CD4-positive, alpha-beta T cell treated with Interleukin-4 for 1 hour (primary cell): ENCODE results near the gene ADAP2.
A peak's percentile ranks its signal among the peaks of the same experiment; 100 is the strongest.
"Not testable (repeated sequence)": the region's sequence is repeated elsewhere in the genome, so short reads cannot be mapped to it uniquely, and the experiment has no call there.

Experiments used
- DNase-seq, 2 donors: peaks; one replicate each; pipeline ENCODE4 v3.0.0-alpha.2; 2020 to 2022

The ADAP2 gene

GRCh38 chr17:30930495-30930894 is 8.8 kb downstream of the ADAP2 start:
- DNase-seq, result no peak

DNA sequence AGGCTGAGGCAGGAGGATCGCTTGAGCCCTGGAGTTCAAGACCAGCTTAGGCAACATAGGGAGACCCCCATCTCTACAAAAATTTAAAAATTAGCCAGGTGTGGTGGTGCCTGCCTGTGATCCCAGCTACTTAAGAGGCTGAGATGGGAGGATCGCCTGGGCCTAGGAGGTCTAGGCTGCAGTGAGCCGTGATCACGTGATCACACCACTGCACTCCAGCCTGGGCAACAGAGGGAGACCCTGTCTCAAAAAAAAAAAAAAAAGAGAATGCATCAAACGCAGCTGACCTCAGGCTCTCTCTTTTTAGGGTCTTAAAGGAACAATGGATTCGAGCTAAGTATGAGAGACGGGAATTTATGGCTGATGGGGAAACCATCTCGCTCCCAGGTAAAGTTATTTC is 9.8 kb downstream of the ADAP2 start:
- not testable (repeated sequence) for DNase-seq

DNA sequence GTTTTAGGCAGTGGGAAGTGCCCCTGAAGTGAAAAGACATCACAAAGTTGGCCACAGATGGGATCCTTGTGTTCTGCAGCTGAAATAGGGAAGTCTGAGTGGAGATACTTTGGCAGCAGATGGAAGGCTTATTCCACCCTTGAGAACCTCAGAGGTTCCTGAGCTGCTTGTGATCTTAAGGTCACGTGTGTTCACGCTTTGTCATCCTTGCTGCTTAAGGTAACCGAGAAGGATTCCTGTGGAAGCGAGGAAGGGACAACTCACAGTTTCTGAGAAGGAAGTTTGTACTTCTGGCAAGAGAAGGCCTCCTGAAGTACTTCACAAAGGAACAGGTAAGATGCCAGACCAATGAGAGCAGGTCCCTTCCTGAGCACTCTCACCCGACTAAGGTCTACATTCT is 12.2 kb downstream of the ADAP2 start:
- DNase-seq, result no peak

- DNase-seq, result peak in 1 of 2 donors; percentile 10
These were observed 17.4 kb downstream of the ADAP2 start for GRCh38 chr17:30939051-30939689.

GRCh38 chr17:30942308-30943079 is 20.7 kb downstream of the ADAP2 start:
- DNase-seq, result no peak

GRCh38 chr17:30947796-30948195 is 26.1 kb downstream of the ADAP2 start:
- DNase-seq, result no peak

GRCh38 chr17:30950189-30950588 is 28.4 kb downstream of the ADAP2 start:
- no peak for DNase-seq

- peak in 1 of 2 donors; percentile 31 for DNase-seq
These were observed 29.1 kb downstream of the ADAP2 start for GRCh38 chr17:30950669-30951399.

- peak in 1 of 2 donors; percentile 37 for DNase-seq
These were observed 31.1 kb downstream of the ADAP2 start for GRCh38 chr17:30952638-30953393.

- DNase-seq, result peak in 1 of 2 donors; percentile 14
These were observed 32.5 kb downstream of the ADAP2 start for GRCh38 chr17:30954046-30954830.

- DNase-seq, result no peak
These were observed 35.1 kb downstream of the ADAP2 start for GRCh38 chr17:30956764-30957374.

DNA sequence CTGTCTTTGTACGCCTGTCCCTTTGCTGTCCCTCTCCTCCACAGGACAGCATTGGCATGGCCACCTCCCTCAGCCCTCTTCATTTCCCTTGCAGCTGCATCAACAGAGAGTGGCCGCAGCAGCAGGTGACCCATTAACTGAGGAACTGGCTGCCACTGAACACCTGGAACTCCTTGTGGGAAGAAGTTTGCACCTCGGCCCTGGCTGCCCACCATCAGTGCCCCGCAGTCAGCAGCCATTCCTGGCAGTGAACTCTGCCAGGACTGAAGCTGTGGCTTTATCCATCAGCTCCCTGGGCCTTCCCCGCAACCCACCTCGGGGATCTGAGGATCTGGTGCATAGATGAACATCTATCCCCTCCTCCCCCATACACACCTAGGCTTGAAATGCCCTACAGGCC is 36.0 kb downstream of the ADAP2 start:
- DNase-seq, result no peak

GRCh38 chr17:30958187-30958586 is 36.4 kb downstream of the ADAP2 start:
- DNase-seq, result peak in 1 of 2 donors; percentile 50

DNA sequence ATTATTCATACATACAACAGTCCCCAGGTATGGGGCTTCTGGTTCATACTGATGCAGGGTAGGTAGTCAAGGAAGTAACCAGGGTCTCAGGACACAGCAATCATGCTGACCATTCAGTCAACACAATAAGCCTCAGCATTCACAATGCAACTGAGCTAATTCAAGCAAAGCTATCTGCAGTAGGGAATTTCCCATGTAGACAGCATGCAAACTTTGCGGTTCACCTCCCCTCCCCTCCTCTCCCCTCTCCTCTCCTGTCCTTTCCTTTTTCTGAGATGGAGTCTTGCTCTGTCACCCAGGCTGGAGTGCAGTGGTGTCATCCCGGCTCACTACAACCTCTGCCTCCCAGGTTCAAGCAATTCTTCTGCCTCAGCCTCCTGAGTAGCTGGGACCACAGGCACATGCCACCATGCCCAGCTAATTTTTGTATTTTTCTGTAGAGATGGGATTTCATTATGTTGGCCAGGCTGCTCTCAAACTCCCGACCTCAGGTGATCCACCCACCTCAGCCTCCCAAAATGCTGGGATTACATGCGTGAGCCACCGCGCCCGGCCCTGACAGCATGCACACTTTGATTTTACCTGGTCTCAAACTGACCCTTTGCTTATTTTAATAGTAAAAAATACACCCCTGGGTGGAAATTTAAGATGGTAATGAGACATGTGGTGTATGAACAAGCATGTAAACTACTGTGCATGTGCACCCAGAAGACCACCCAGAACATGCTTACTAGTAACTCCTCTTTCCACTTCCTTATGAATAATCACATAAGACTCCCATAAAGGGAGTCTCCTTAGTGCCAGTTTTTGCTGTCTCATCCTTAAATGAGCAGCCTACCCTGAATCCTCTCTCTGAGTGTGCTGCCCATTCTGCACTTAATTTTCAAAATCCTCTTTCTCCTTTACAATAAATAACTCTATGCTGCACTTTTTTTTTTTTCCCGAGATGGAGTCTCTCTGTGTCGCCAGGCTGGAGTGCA is 39.8 kb downstream of the ADAP2 start:
- DNase-seq, result peak in 1 of 2 donors; percentile 52

DNA sequence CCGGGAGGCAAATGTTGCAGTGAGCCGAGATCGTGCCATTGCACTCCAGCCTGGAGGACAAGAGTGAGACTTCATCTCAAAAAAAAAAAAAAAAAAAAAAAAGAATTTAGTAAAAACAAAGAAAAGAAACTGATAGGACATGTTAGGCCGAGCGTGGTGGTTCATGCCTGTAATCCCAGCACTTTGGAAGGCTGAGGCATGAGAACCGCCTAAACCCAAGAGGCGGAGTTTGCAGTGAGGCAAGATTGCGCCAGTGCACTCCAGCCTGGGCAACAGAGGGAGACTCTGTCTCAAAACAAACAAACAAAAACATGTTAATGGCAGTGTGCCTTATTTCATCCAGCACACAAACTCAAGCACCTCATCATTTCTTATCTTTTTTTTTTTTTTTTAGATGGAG is 42.6 kb downstream of the ADAP2 start:
- DNase-seq, result not testable (repeated sequence)

GRCh38 chr17:30964876-30965275 is 43.1 kb downstream of the ADAP2 start:
- no peak for DNase-seq

GRCh38 chr17:30965686-30966085 is 43.9 kb downstream of the ADAP2 start:
- no peak for DNase-seq

GRCh38 chr17:30967911-30968310 is 46.2 kb downstream of the ADAP2 start:
- DNase-seq, result not testable (repeated sequence)

DNA sequence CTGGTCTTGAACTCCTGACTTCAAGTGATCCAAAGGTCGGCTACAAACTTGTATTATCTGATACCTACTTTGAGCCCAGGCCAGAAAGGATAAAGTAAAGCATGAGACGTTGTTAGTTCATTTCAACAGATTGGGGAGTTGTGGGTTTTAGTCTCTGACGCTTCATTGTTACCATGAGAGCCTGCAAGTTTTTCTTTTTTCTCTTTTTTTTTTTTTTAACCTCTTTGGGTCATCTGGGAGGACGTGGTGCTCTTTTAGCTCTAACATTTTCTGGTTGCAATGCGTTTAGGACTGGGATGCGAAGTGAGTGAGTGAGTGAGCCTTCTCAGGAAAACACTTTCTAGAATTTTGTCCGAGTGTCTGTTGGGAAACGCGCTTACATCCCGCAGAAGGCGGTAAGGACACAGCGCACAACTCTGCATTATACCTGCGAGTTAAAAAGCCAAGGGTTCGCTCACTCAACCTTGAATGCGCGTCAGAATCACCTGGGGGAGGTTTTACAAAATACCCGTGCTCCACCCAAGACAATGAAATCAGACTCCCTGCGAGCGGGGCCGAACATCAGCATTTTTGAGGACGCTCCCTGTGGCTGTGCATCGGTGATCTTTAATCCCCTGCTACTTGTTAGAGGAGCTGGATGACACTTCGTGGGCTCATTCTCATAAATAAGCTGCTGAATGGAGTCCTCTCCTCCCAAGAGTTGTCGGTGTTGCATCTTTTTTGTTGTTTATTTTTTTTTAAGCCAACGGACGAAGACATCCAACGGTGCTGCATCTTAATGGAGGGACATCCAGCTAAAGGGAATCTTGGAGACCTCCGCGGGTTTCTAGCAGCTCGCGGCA is 48.5 kb downstream of the ADAP2 start:
- DNase-seq, result peak in 1 of 2 donors; percentile 57
